ENCODE measurements around the gene FAM72C.
A peak's percentile ranks its signal among the peaks of the same experiment; 100 is the strongest.
"Not testable (repeated sequence)": the region's sequence is repeated elsewhere in the genome, so short reads cannot be mapped to it uniquely, and the experiment has no call there.

Gene FAM72C

DNA sequence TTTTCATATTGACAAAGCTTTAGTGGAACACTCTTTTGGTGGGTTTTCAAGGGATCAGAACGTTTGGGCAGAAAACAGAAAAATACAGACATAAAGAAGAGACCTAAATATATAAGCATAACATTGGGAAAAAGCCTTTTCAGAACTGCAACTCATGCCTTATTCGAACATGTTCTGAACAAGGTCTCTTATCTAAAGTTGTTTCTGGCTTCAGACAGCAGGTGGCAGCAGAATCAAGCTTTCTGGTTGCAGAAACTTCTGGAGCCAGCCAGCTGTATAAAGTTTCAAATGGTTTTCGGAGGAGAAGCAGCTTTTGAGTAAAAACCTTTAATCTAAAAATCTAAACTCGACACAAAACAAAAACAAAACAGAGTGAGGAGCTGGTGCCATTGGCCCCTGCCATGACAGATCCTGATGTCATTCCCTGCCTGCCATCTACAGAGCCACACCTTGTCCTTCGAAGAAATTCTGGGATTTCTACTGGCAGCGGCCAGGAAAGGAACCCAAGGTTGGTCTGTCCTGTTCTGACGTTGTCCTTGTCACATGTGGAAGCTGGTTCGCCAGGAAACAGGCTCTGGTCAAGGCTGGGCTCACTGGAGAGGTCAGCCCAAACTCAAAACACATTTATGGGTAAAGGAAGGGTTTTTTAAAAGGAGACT is 35.2 kb downstream of the FAM72C start:
- H3K4me1 ChIP-seq (ENCODE audit: insufficient read depth, low read length, poor library complexity, severe bottlenecking); H2AFZ ChIP-seq (ENCODE audit: low read length); H3F3A ChIP-seq (ENCODE audit: low read depth); H3K79me2 ChIP-seq (ENCODE audit: insufficient read depth, low read length); H3K4me2 ChIP-seq (ENCODE audit: low read depth, low read length, poor library complexity, severe bottlenecking); H4K20me1 ChIP-seq (ENCODE audit: insufficient read depth, low read length, poor library complexity, severe bottlenecking); H3K9me2 ChIP-seq (replicated peaks; ENCODE audit: low read depth, low read length); H3K9ac ChIP-seq (ENCODE audit: low read depth, low read length, poor library complexity, severe bottlenecking); H3K27me3 ChIP-seq (ENCODE audit: insufficient read depth, low read length, poor library complexity, severe bottlenecking); H3K36me3 ChIP-seq (ENCODE audit: insufficient read depth, low read length); H3K4me3 ChIP-seq (ENCODE audit: low read length, poor library complexity, severe bottlenecking); H3K9me3 ChIP-seq (ENCODE audit: insufficient read depth, low read depth, low read length): not testable (repeated sequence)
- peak; percentile 22; the same call in 1 of the 2 replicates for TF ChIP-seq CTCF (conservative IDR thresholded peaks at IDR 0.05; ENCODE audit: low read length)

- H3F3A ChIP-seq (ENCODE audit: low read depth); H3K9me3 ChIP-seq (ENCODE audit: insufficient read depth, low read depth, low read length); H3K9ac ChIP-seq (ENCODE audit: low read depth, low read length, poor library complexity, severe bottlenecking): not testable (repeated sequence)
These were observed 52.7 kb downstream of the FAM72C start for GRCh38 chr1:143919127-143919526.

GRCh38 chr1:143918552-143918951 is 53.2 kb downstream of the FAM72C start:
- H2AFZ ChIP-seq (ENCODE audit: low read length); H3K9me2 ChIP-seq (replicated peaks; ENCODE audit: low read depth, low read length); H4K20me1 ChIP-seq (ENCODE audit: insufficient read depth, low read length, poor library complexity, severe bottlenecking); H3K4me3 ChIP-seq (ENCODE audit: low read length, poor library complexity, severe bottlenecking); H3K9ac ChIP-seq (ENCODE audit: low read depth, low read length, poor library complexity, severe bottlenecking); H3K4me1 ChIP-seq (ENCODE audit: insufficient read depth, low read length, poor library complexity, severe bottlenecking); H3K36me3 ChIP-seq (ENCODE audit: insufficient read depth, low read length); H3K4me2 ChIP-seq (ENCODE audit: low read depth, low read length, poor library complexity, severe bottlenecking); H3K9me3 ChIP-seq (ENCODE audit: insufficient read depth, low read depth, low read length); H3F3A ChIP-seq (ENCODE audit: low read depth); H3K27me3 ChIP-seq (ENCODE audit: insufficient read depth, low read length, poor library complexity, severe bottlenecking); H3K79me2 ChIP-seq (ENCODE audit: insufficient read depth, low read length): not testable (repeated sequence)

More at GRCh38 chr1:143919127-143919526, 52.7 kb downstream of the FAM72C start:
- not testable (repeated sequence) for H3K4me3 ChIP-seq (ENCODE audit: low read length, poor library complexity, severe bottlenecking); H3K36me3 ChIP-seq (ENCODE audit: insufficient read depth, low read length); H3K27me3 ChIP-seq (ENCODE audit: insufficient read depth, low read length, poor library complexity, severe bottlenecking); H3K4me2 ChIP-seq (ENCODE audit: low read depth, low read length, poor library complexity, severe bottlenecking); H3K4me1 ChIP-seq (ENCODE audit: insufficient read depth, low read length, poor library complexity, severe bottlenecking); H3K9me2 ChIP-seq (replicated peaks; ENCODE audit: low read depth, low read length); H2AFZ ChIP-seq (ENCODE audit: low read length); H3K79me2 ChIP-seq (ENCODE audit: insufficient read depth, low read length); H4K20me1 ChIP-seq (ENCODE audit: insufficient read depth, low read length, poor library complexity, severe bottlenecking)

- not testable (repeated sequence) for H3K4me1 ChIP-seq (ENCODE audit: insufficient read depth, low read length, poor library complexity, severe bottlenecking); H3K9ac ChIP-seq (ENCODE audit: low read depth, low read length, poor library complexity, severe bottlenecking); H3F3A ChIP-seq (ENCODE audit: low read depth); H2AFZ ChIP-seq (ENCODE audit: low read length); H3K9me2 ChIP-seq (replicated peaks; ENCODE audit: low read depth, low read length); H3K79me2 ChIP-seq (ENCODE audit: insufficient read depth, low read length); H3K4me3 ChIP-seq (ENCODE audit: low read length, poor library complexity, severe bottlenecking); H3K36me3 ChIP-seq (ENCODE audit: insufficient read depth, low read length); H3K27me3 ChIP-seq (ENCODE audit: insufficient read depth, low read length, poor library complexity, severe bottlenecking); H3K9me3 ChIP-seq (ENCODE audit: insufficient read depth, low read depth, low read length); H3K4me2 ChIP-seq (ENCODE audit: low read depth, low read length, poor library complexity, severe bottlenecking); H4K20me1 ChIP-seq (ENCODE audit: insufficient read depth, low read length, poor library complexity, severe bottlenecking)
These were observed 58.1 kb downstream of the FAM72C start for GRCh38 chr1:143913705-143914104.

All from Loucy (cell line).